H1 (cell line): ENCODE data around the gene HECTD1. TPM values are rescaled to one million over a fixed set of nuclear protein-coding genes. Genes with fewer than 3 reads are reported as not detected.

Experiments used
- CTCF ChIA-PET: fragments of 300-600 bp; sonication (Branson Sonifier 250); formaldehyde crosslinking; loops from one replicate; lab custom pipeline; 2021; ENCODE audit not compliant: partially characterized antibody; lab: Charles Lee
- POLR2A ChIA-PET: fragments of 300-600 bp; sonication (Branson Sonifier 250); formaldehyde crosslinking; loops from one replicate; lab custom pipeline; 2021; ENCODE audit warnings: inconsistent platforms; ENCODE audit not compliant: partially characterized antibody; lab: Charles Lee
- DNase-seq, 2 experiments: peaks; one replicate each; pipeline versions ENCODE4 v3.0.0 to v3.0.0-alpha.2; 2010 to 2022; ENCODE audit warnings: low spot score in 2 of 2, low read depth in 1 of 2, mixed read lengths in 1 of 2
- FAIRE-seq: peaks from 2 replicates; lab custom pipeline; 2011; peaks lifted over from hg19 to GRCh38; lab: Jason Lieb, UNC
- H2AFZ ChIP-seq: 2 replicates; pipeline ENCODE4 v1.8.1; 2012; ENCODE audit warnings: low read length, inconsistent platforms
- H2AK5ac ChIP-seq: 2 replicates; pipeline ENCODE4 v1.6.1; 2013; ENCODE audit warnings: low read depth, low read length
- H2BK120ac ChIP-seq: replicated peaks from 2 replicates; pipeline ENCODE3; 2013; ENCODE audit warnings: low read depth, low read length, inconsistent platforms
- H2BK12ac ChIP-seq: 2 replicates; pipeline ENCODE4 v1.6.1; 2013; ENCODE audit warnings: low read depth, low read length
- H2BK15ac ChIP-seq: 2 replicates; pipeline ENCODE4 v1.6.1; 2013; ENCODE audit warnings: low read length
- H2BK20ac ChIP-seq: 2 replicates; pipeline ENCODE4 v1.6.1; 2013; ENCODE audit warnings: low read length
- H2BK5ac ChIP-seq: 2 replicates; pipeline ENCODE4 v1.6.1; 2013; ENCODE audit warnings: low read depth, low read length
- H3K14ac ChIP-seq: 2 replicates; pipeline ENCODE4 v1.6.1; 2013; ENCODE audit warnings: inconsistent platforms; ENCODE audit not compliant: insufficient read length
- H3K18ac ChIP-seq: 2 replicates; pipeline ENCODE4 v1.6.1; 2013; ENCODE audit warnings: low read length; ENCODE audit errors: extremely low read depth
- H3K23ac ChIP-seq: 2 replicates; pipeline ENCODE4 v1.6.1; 2013; ENCODE audit warnings: inconsistent platforms; ENCODE audit not compliant: insufficient read length
- H3K23me2 ChIP-seq: 2 replicates; pipeline ENCODE4 v1.6.1; 2013; ENCODE audit warnings: low read depth, low read length
- H3K27ac ChIP-seq: 2 replicates; pipeline ENCODE4 v1.6.1; 2011; ENCODE audit warnings: low read depth, low read length, inconsistent platforms
- H3K27me3 ChIP-seq, 4 experiments: replicated peaks in 1 of 4; 1 replicate in 1 of 4; 2 replicates in 3 of 4; pipeline versions ENCODE4 v1.6.1 to v1.8.1; 2011 to 2013; ENCODE audit warnings: low read length in 3 of 4, mild to moderate bottlenecking in 3 of 4, inconsistent platforms in 2 of 4, mixed read lengths in 2 of 4, moderate library complexity in 1 of 4; ENCODE audit not compliant: control insufficient read depth in 3 of 4, insufficient read depth in 3 of 4; ENCODE audit errors: extremely low read depth in 1 of 4
- H3K36me3 ChIP-seq, 4 experiments: 2 replicates each; pipeline versions ENCODE4 v1.6.1 to v1.8.1; 2011 to 2013; ENCODE audit warnings: mild to moderate bottlenecking in 4 of 4, low read length in 3 of 4, moderate library complexity in 2 of 4, control low read depth in 1 of 4, inconsistent platforms in 1 of 4; ENCODE audit not compliant: insufficient read depth in 4 of 4, control insufficient read depth in 2 of 4
- H3K4ac ChIP-seq: replicated peaks from 2 replicates; pipeline ENCODE3; 2013; ENCODE audit warnings: low read length, low read depth, mixed read lengths, inconsistent platforms; ENCODE audit not compliant: insufficient read length
- H3K4me1 ChIP-seq, 4 experiments: replicated peaks in 1 of 4; 1 replicate in 1 of 4; 2 replicates in 3 of 4; pipeline versions ENCODE4 v1.6.1 to v1.8.1; 2011 to 2013; ENCODE audit warnings: low read length in 3 of 4, inconsistent platforms in 2 of 4, mixed read lengths in 1 of 4; ENCODE audit not compliant: insufficient read depth in 4 of 4, control insufficient read depth in 3 of 4
- H3K4me2 ChIP-seq, 2 experiments: 2 replicates each; pipeline versions ENCODE4 v1.6.1 to v1.8.1; 2011 to 2013; ENCODE audit warnings: low read depth in 2 of 2, low read length in 2 of 2, control low read depth in 1 of 2, inconsistent platforms in 1 of 2, mild to moderate bottlenecking in 1 of 2; ENCODE audit not compliant: insufficient read depth in 1 of 2
- H3K4me3 ChIP-seq, 4 experiments: fragments of 200-600, 300-600 bp in 1 of 4; sonication (generic), shearing (Covaris generic), sonication (Bioruptor Twin) in 1 of 4; 2 replicates each; pipeline versions ENCODE4 v1.5.1 to v1.8.1; 2011 to 2016; ENCODE audit warnings: low read length in 4 of 4, low read depth in 3 of 4, control low read depth in 2 of 4, inconsistent platforms in 2 of 4, mild to moderate bottlenecking in 2 of 4, mixed read lengths in 1 of 4, moderate library complexity in 1 of 4; ENCODE audit not compliant: insufficient read depth in 2 of 4; ENCODE audit errors: extremely low read depth in 1 of 4
- H3K56ac ChIP-seq: replicated peaks from 2 replicates; pipeline ENCODE3; 2013; ENCODE audit warnings: low read depth, mild to moderate bottlenecking, mixed read lengths, low read length, inconsistent platforms; ENCODE audit not compliant: insufficient read length
- H3K79me1 ChIP-seq: 2 replicates; pipeline ENCODE4 v1.6.1; 2013; ENCODE audit warnings: low read depth, low read length, control low read depth
- H3K79me2 ChIP-seq, 2 experiments: 2 replicates each; pipeline versions ENCODE4 v1.6.1 to v1.8.1; 2012 to 2013; ENCODE audit warnings: low read length in 2 of 2, mild to moderate bottlenecking in 2 of 2, inconsistent platforms in 1 of 2; ENCODE audit not compliant: insufficient read depth in 2 of 2, control insufficient read depth in 1 of 2
- H3K9ac ChIP-seq, 4 experiments: replicated peaks in 1 of 4; 1 replicate in 1 of 4; 2 replicates in 3 of 4; pipeline versions ENCODE4 v1.6.1 to v1.8.1; 2011 to 2013; ENCODE audit warnings: low read depth in 3 of 4, low read length in 3 of 4, control low read depth in 2 of 4, mild to moderate bottlenecking in 2 of 4, moderate library complexity in 2 of 4, inconsistent platforms in 1 of 4; ENCODE audit errors: extremely low read depth in 1 of 4
- H3K9me3 ChIP-seq, 2 experiments: 2 replicates each; pipeline versions ENCODE4 v1.6.1 to v1.8.1; 2012 to 2013; ENCODE audit warnings: mild to moderate bottlenecking in 2 of 2, moderate library complexity in 2 of 2, control low read depth in 1 of 2, inconsistent platforms in 1 of 2, low read depth in 1 of 2, low read length in 1 of 2, mixed read lengths in 1 of 2; ENCODE audit not compliant: insufficient read depth in 2 of 2
- H4K20me1 ChIP-seq, 2 experiments: replicated peaks in 1 of 2; 2 replicates each; pipeline versions ENCODE3 to v1.8.1; 2011 to 2013; ENCODE audit warnings: inconsistent platforms in 2 of 2, low read length in 2 of 2, mild to moderate bottlenecking in 1 of 2; ENCODE audit not compliant: insufficient read depth in 2 of 2, control insufficient read depth in 1 of 2
- H4K5ac ChIP-seq: 2 replicates; pipeline ENCODE4 v1.6.1; 2013; ENCODE audit warnings: low read length, low read depth, mixed read lengths, inconsistent platforms; ENCODE audit not compliant: insufficient read length
- H4K8ac ChIP-seq: 2 replicates; pipeline ENCODE4 v1.8.0; 2013; ENCODE audit warnings: mild to moderate bottlenecking, moderate library complexity, low read length, inconsistent platforms; ENCODE audit not compliant: insufficient read depth; ENCODE audit errors: extremely low read depth
- H4K91ac ChIP-seq: replicated peaks from 2 replicates; pipeline ENCODE3; 2013; ENCODE audit warnings: low read length, mixed read lengths, inconsistent platforms; ENCODE audit not compliant: insufficient read length
- GABPA ChIP-seq: IDR thresholded peaks from 2 replicates; pipeline ENCODE4 v1.6.1; 2011; ENCODE audit warnings: mild to moderate bottlenecking, low read length, moderate library complexity, borderline replicate concordance; ENCODE audit not compliant: insufficient read depth
- JUN ChIP-seq: IDR thresholded peaks from 2 replicates; pipeline ENCODE4 v1.6.1; 2011; ENCODE audit warnings: low read depth, mild to moderate bottlenecking, improper control_type of control experiment, low read length
- KDM1A ChIP-seq: fragments of 200-600, 300-600 bp; sonication (generic); IDR thresholded peaks from 2 replicates; pipeline ENCODE4 v1.7.1; 2016; ENCODE audit warnings: mild to moderate bottlenecking, low read length, borderline replicate concordance
- NANOG ChIP-seq: IDR thresholded peaks from 2 replicates; pipeline ENCODE4 v1.6.1; 2011; ENCODE audit warnings: low read length, low read depth, mild to moderate bottlenecking, inconsistent platforms; ENCODE audit not compliant: insufficient read depth, poor library complexity, severe bottlenecking
- PHF8 ChIP-seq: fragments of 200-600 bp; sonication (generic); conservative IDR thresholded peaks from 2 replicates; pipeline ENCODE4 v1.7.1; 2012; ENCODE audit warnings: low read depth, mild to moderate bottlenecking, inconsistent platforms, low read length, moderate library complexity
- TEAD4 ChIP-seq: IDR thresholded peaks from 2 replicates; pipeline ENCODE4 v1.6.1; 2012; ENCODE audit warnings: low read depth, low read length, inconsistent platforms, mixed read lengths
- YY1 ChIP-seq: IDR thresholded peaks from 2 replicates; pipeline ENCODE4 v1.6.1; 2011; ENCODE audit warnings: low read depth, mild to moderate bottlenecking, low read length
- WGBS, 2 experiments: shearing (Covaris generic) in 1 of 2; methylation state at CpG; one replicate each; pipeline versions ENCODE4 v1.1.6 to v1.1.7; 2013 to 2015; ENCODE audit warnings: low lambda C conversion rate in 2 of 2, mixed read lengths in 2 of 2, inconsistent platforms in 1 of 2, low coverage in 1 of 2, missing lambda C conversion rate in 1 of 2; ENCODE audit not compliant: insufficient replicate concordance in 2 of 2, insufficient coverage in 1 of 2, insufficient read length in 1 of 2; ENCODE audit errors: extremely low coverage in 1 of 2, missing lambda C conversion rate in 1 of 2; 5-methylcytosine and 5-hydroxymethylcytosine counted together
- polyA plus RNA-seq, 7 experiments: library from polyadenylated mRNA; depleted of rRNA in 3 of 7; stranded (reverse) in 5 of 7; unstranded in 2 of 7; fragments of >200 nt in 5 of 7; fragments of 200-250 nt in 2 of 7; gene quantifications; 1 replicate in 5 of 7; 2 replicates in 1 of 7; 4 replicates in 1 of 7; pipeline versions ENCODE4 v1.2.1 to v1.2.3, GENCODE V29; 2011 to 2013; ENCODE audit warnings: missing spikeins in 2 of 7, mixed read lengths in 2 of 7
- total RNA-seq: library from RNA; stranded (reverse); fragmentation: NEBNext Ultra II Directional; extraction: Animal tissue kit (Norgen Biotek cat#: 25700); gene quantifications from 2 replicates; pipeline ENCODE4 v1.2.1, GENCODE V29; 2021

HECTD1 gene
- total and polyA plus RNA-seq, 2 of the 8 experiments (the other 6 are each of a cell fraction or from before 2014, with no cell fraction given): 44.7 to 105 TPM

DNA sequence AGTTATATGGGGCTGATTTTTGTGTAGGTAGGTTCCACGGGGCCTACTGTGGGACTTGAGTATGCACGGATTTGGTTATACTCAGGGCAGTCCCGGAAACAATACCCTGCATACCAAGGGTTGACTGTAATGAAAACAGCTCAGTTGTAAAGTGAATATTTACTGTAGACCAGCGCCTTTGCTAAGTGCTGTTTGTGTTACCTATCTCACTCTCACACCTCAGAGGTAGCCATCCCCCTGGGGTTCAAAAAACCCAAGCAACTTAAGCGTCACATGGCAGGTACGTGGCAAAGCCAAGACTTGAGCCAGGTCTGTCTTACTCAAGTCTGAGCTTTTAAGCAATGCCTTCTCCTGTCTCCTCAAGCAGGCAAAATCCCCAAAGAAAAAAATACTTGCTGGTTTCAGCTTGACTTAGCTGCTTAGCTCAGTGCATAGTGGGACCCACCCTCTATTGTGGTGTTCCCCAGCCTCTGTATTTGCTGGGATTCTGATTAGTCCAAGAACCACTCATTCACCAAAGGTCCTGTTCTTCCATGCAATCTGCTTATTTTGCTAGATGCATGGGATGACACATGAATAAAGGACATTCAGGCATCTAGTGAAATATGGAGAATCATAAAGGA, 147.2 kb downstream of the HECTD1 start:
- H3K4ac ChIP-seq: no peak overlapping the region
- CTCF ChIA-PET: interaction anchor here (0.6 to 1.0 kb wide), 3 partner anchors 24 to 146 kb away, joined by 3 to 5 read pairs (median 3); no protein-coding TSS in a partner anchor

More for the DNA sequence above, 147.2 kb downstream of the HECTD1 start:
- Histone ChIP-seq H3K23me2 (peaks cover 2% of the 10 kb centered on the region; the same call in 1 of the 2 replicates), H2BK120ac (no peak overlapping the region), H3K36me3 (no peaks in the 10 kb centered on the region)
- DNase-seq (no peak), FAIRE-seq (no peak)
- WGBS, 2 experiments: 64% methylated on average over 6 of the region's 6 CpGs; no CpG with 5 or more reads in 1 of the 2 experiments
- TF ChIP-seq NANOG (no peak), KDM1A (no peak), YY1 (no peak), JUN (no peak), GABPA (no peak), PHF8 (no peak), TEAD4 (peak; percentile 52)
- TF ChIP-seq, all 59 proteins: peak for 1
- no peak overlapping the region for H2AK5ac ChIP-seq
- no peak overlapping the region for H3K14ac ChIP-seq
- H3K4me3 ChIP-seq: no peak overlapping the region
- H4K91ac ChIP-seq: no peak overlapping the region
- peak overlapping the region in 1 of 4 experiments; percentile 63; a peak in 1 of 7 replicates for H3K9ac ChIP-seq
- no peaks in the 10 kb centered on the region for H3K27me3 ChIP-seq
- H3K4me1 ChIP-seq: peaks cover 4 to 8% (median 5%) of the 10 kb centered on the region in 4 experiments; a peak in 5 of 7 replicates
- H2AFZ ChIP-seq: 0 out of 2 replicates have a peak overlapping the region, but pooled peaks have one; percentile 1
- peak overlapping the region; percentile 20 to 58 for H3K4me2 ChIP-seq
- no peak overlapping the region for H2BK20ac ChIP-seq
- no peak overlapping the region for H3K23ac ChIP-seq
- H4K8ac ChIP-seq: peak overlapping the region; percentile 16; the same call in 1 of the 2 replicates
- peak overlapping the region; percentile 35; the same call in 1 of the 2 replicates for H2BK5ac ChIP-seq
- H3K18ac ChIP-seq: peak overlapping the region; percentile 44; the same call in 1 of the 2 replicates
- no peaks in the 10 kb centered on the region for H3K79me1 ChIP-seq
- POLR2A ChIA-PET: interaction anchor here (0.7 to 3.8 kb wide), 3 partner anchors 35 to 62 kb away, joined by 3 to 19 read pairs (median 3); partner anchors contain the start of genes AP4S1 and STRN3
- no peaks in the 10 kb centered on the region for H4K20me1 ChIP-seq
- no peaks in the 10 kb centered on the region for H3K9me3 ChIP-seq
- H2BK12ac ChIP-seq: no peak overlapping the region
- no peak overlapping the region for H2BK15ac ChIP-seq
- H4K5ac ChIP-seq: peak overlapping the region; percentile 18
- H3K79me2 ChIP-seq: no peaks in the 10 kb centered on the region; a peak in 1 of 4 replicates
- 0 out of 2 replicates have a peak overlapping the region, but pooled peaks have one; percentile 18 for H3K27ac ChIP-seq
- no peak overlapping the region for H3K56ac ChIP-seq
